Measurements from ENCODE around the gene RGS13.
"Not testable (repeated sequence)": the region's sequence is repeated elsewhere in the genome, so short reads cannot be mapped to it uniquely, and the experiment has no call there.

RGS13 gene

DNA sequence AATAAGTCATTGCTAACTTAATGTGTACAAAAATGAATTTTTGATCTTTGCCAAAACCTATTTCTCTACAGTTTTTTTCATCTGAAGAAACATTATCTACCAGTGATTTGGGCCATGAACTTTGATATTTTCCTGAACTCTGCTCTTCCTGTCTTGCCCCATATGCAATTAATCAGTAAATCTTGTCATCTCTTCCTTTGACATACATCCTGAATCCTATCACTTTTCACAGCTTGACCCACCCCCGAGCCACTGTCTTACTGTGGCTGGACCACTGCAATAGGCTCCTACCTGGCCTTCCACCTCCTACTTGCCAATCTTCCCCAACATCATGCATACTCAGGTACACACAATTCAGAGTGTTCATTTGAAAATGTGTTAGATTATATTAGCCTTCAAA, 46.4 kb downstream of the RGS13 start:
- Histone ChIP-seq H3K18ac (ENCODE audit: low read length) (no peak overlapping the region), H2AK5ac (ENCODE audit: low read depth, low read length) (no peak overlapping the region), H3K14ac (ENCODE audit: low read length) (no peak overlapping the region), H3K4me3 (ENCODE audit: low read length in 2 of 2) (no peak overlapping the region), H3K4me2 (ENCODE audit: insufficient read depth, low read length, poor library complexity, severe bottlenecking) (no peak overlapping the region), H3K9ac (ENCODE audit: low read depth, low read length, poor library complexity) (no peak overlapping the region), H3K27ac (replicated peaks; ENCODE audit: low read length) (no peak overlapping the region), H2BK15ac (ENCODE audit: low read length) (no peak overlapping the region), H2BK12ac (ENCODE audit: low read length) (no peak overlapping the region), H3K4ac (ENCODE audit: low read length) (no peak overlapping the region), H3K23ac (ENCODE audit: low read depth, low read length, poor library complexity) (no peak overlapping the region), H3K9me3 (replicated peaks in 1 of 2; ENCODE audit: control insufficient read depth in 2 of 2, insufficient read depth in 1 of 2, low read depth in 1 of 2, low read length in 2 of 2) (no peaks in the 10 kb centered on the region), H2BK5ac (ENCODE audit: low read length) (no peak overlapping the region), H4K8ac (ENCODE audit: low read depth, low read length) (no peak overlapping the region), H2BK120ac (ENCODE audit: low read depth, low read length) (no peak overlapping the region), H3K4me1 (ENCODE audit: control insufficient read depth in 2 of 2, insufficient read depth in 1 of 2, low read depth in 1 of 2, low read length in 2 of 2) (peaks cover 0 to under 1% of the 10 kb centered on the region in 2 donors), H3K27me3 (ENCODE audit: control insufficient read depth in 3 of 3, insufficient read depth in 3 of 3, low read depth in 1 of 3, low read length in 3 of 3) (no peaks in the 10 kb centered on the region), H4K91ac (ENCODE audit: low read depth, low read length, poor library complexity) (no peak overlapping the region), H3K79me1 (ENCODE audit: low read depth, low read length) (no peaks in the 10 kb centered on the region), H2AFZ (ENCODE audit: low read length) (no peak overlapping the region), H3K36me3 (replicated peaks in 1 of 2; ENCODE audit: control insufficient read depth in 2 of 2, insufficient read depth in 2 of 2, low read length in 2 of 2) (no peaks in the 10 kb centered on the region)
- WGBS, 2 donors (ENCODE audit: extremely low coverage in 2 of 2, insufficient read length in 2 of 2, insufficient replicate concordance in 1 of 2), result no CpG with 5 or more reads among the region's 1 CpG
- no peak for DNase-seq (ENCODE audit: low spot score)

DNA sequence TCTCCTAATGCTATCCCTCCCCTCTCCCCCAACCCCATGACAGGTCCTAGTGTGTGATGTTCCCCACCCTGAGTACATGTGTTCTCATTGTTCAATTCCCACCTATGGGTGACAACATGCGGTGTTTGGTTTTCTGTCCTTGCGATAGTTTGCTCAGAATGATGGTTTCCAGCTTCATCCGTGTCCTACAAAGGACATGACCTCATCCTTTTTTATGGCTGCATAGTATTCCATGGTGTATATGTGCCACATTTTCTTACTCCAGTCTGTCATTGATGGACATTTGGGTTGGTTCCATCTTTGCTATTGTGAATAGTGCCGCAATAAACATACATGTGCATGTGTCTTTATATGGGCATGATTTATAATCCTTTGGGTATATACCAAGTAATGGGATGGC, 47.1 kb downstream of the RGS13 start:
- H2BK12ac ChIP-seq (ENCODE audit: low read length); H3K9me3 ChIP-seq (replicated peaks in 1 of 2; ENCODE audit: control insufficient read depth in 2 of 2, insufficient read depth in 1 of 2, low read depth in 1 of 2, low read length in 2 of 2); H3K79me1 ChIP-seq (ENCODE audit: low read depth, low read length); H4K91ac ChIP-seq (ENCODE audit: low read depth, low read length, poor library complexity); H3K4me3 ChIP-seq (ENCODE audit: low read length in 2 of 2); H2BK5ac ChIP-seq (ENCODE audit: low read length); H3K4me1 ChIP-seq (ENCODE audit: control insufficient read depth in 2 of 2, insufficient read depth in 1 of 2, low read depth in 1 of 2, low read length in 2 of 2); H2AFZ ChIP-seq (ENCODE audit: low read length); H4K8ac ChIP-seq (ENCODE audit: low read depth, low read length); H3K36me3 ChIP-seq (replicated peaks in 1 of 2; ENCODE audit: control insufficient read depth in 2 of 2, insufficient read depth in 2 of 2, low read length in 2 of 2); H2BK15ac ChIP-seq (ENCODE audit: low read length); H3K27me3 ChIP-seq (ENCODE audit: control insufficient read depth in 3 of 3, insufficient read depth in 3 of 3, low read depth in 1 of 3, low read length in 3 of 3); H2BK120ac ChIP-seq (ENCODE audit: low read depth, low read length); DNase-seq (ENCODE audit: low spot score); H3K18ac ChIP-seq (ENCODE audit: low read length); H3K4me2 ChIP-seq (ENCODE audit: insufficient read depth, low read length, poor library complexity, severe bottlenecking); H3K9ac ChIP-seq (ENCODE audit: low read depth, low read length, poor library complexity); H3K27ac ChIP-seq (replicated peaks; ENCODE audit: low read length); H3K14ac ChIP-seq (ENCODE audit: low read length); H2AK5ac ChIP-seq (ENCODE audit: low read depth, low read length); H3K4ac ChIP-seq (ENCODE audit: low read length); H3K23ac ChIP-seq (ENCODE audit: low read depth, low read length, poor library complexity): not testable (repeated sequence)
- no CpG with 5 or more reads among the region's 4 CpGs for WGBS, 2 donors (ENCODE audit: extremely low coverage in 2 of 2, insufficient read length in 2 of 2, insufficient replicate concordance in 1 of 2)

DNA sequence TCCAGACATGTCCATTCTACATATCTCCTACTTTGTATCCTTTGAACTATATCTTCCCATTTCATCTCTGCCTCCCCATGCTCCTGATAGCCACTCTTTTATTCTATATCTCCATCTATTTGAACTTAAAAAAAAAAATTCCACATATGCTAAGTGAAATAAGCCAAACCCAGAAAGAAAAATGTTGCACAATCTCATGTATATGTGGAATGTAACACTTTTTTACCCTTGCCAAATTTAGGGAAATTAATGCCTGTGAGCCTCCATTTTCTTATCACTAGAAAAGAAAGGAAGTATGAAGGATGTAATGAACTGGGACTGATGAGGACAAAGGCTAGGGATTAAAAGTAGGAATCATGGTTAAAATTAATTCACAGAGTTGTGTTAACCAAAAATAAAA, 53.5 kb downstream of the RGS13 start:
- H3K36me3 ChIP-seq (replicated peaks in 1 of 2; ENCODE audit: control insufficient read depth in 2 of 2, insufficient read depth in 2 of 2, low read length in 2 of 2), result no peaks in the 10 kb centered on the region
- H3K4me3 ChIP-seq (ENCODE audit: low read length in 2 of 2), result no peak overlapping the region
- H2AK5ac ChIP-seq (ENCODE audit: low read depth, low read length), result no peak overlapping the region
- H2BK12ac ChIP-seq (ENCODE audit: low read length), result no peak overlapping the region
- H3K18ac ChIP-seq (ENCODE audit: low read length), result no peak overlapping the region
- no peak overlapping the region for H3K27ac ChIP-seq (replicated peaks; ENCODE audit: low read length)
- no peaks in the 10 kb centered on the region for H3K27me3 ChIP-seq (ENCODE audit: control insufficient read depth in 3 of 3, insufficient read depth in 3 of 3, low read depth in 1 of 3, low read length in 3 of 3)
- H3K9me3 ChIP-seq (replicated peaks in 1 of 2; ENCODE audit: control insufficient read depth in 2 of 2, insufficient read depth in 1 of 2, low read depth in 1 of 2, low read length in 2 of 2), result no peaks in the 10 kb centered on the region
- H3K79me1 ChIP-seq (ENCODE audit: low read depth, low read length), result no peaks in the 10 kb centered on the region
- no peak overlapping the region for H3K4me2 ChIP-seq (ENCODE audit: insufficient read depth, low read length, poor library complexity, severe bottlenecking)
- H2BK15ac ChIP-seq (ENCODE audit: low read length), result no peak overlapping the region
- no peak overlapping the region for H4K8ac ChIP-seq (ENCODE audit: low read depth, low read length)
- no peak overlapping the region for H2AFZ ChIP-seq (ENCODE audit: low read length)
- H3K4ac ChIP-seq (ENCODE audit: low read length), result no peak overlapping the region
- no peak overlapping the region for H3K14ac ChIP-seq (ENCODE audit: low read length)
- no peak overlapping the region for H2BK5ac ChIP-seq (ENCODE audit: low read length)
- H3K4me1 ChIP-seq (ENCODE audit: control insufficient read depth in 2 of 2, insufficient read depth in 1 of 2, low read depth in 1 of 2, low read length in 2 of 2), result no peaks in the 10 kb centered on the region
- no peak overlapping the region for H4K91ac ChIP-seq (ENCODE audit: low read depth, low read length, poor library complexity)
- H3K9ac ChIP-seq (ENCODE audit: low read depth, low read length, poor library complexity), result no peak overlapping the region
- DNase-seq (ENCODE audit: low spot score), result no peak
- no peak overlapping the region for H3K23ac ChIP-seq (ENCODE audit: low read depth, low read length, poor library complexity)
- H2BK120ac ChIP-seq (ENCODE audit: low read depth, low read length), result no peak overlapping the region

DNA sequence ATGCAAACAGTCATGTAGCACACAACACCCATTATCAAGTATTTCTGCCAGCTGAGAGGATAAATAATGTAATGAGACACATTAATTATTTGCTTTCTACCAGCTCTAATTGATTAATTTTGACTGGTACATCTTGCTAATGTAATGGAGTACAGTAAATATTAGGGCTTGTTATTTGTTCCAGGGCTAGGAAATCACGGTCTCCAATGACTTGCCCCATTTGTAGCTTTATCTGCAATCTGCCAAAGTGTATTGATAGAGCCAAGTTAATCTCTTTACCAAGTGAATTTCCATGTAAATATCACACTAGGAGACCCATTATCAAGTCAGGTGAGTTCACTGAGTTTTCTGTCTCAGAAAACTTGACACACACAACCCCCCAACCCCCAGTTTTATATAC, 55.1 kb downstream of the RGS13 start:
- H2BK5ac ChIP-seq (ENCODE audit: low read length), result no peak overlapping the region
- H3K9ac ChIP-seq (ENCODE audit: low read depth, low read length, poor library complexity), result no peak overlapping the region

More for the DNA sequence above, 55.1 kb downstream of the RGS13 start:
- Histone ChIP-seq H3K4ac (ENCODE audit: low read length) (no peak overlapping the region), H3K27me3 (ENCODE audit: control insufficient read depth in 3 of 3, insufficient read depth in 3 of 3, low read depth in 1 of 3, low read length in 3 of 3) (no peaks in the 10 kb centered on the region), H3K14ac (ENCODE audit: low read length) (no peak overlapping the region), H3K9me3 (replicated peaks in 1 of 2; ENCODE audit: control insufficient read depth in 2 of 2, insufficient read depth in 1 of 2, low read depth in 1 of 2, low read length in 2 of 2) (no peaks in the 10 kb centered on the region), H3K36me3 (replicated peaks in 1 of 2; ENCODE audit: control insufficient read depth in 2 of 2, insufficient read depth in 2 of 2, low read length in 2 of 2) (no peaks in the 10 kb centered on the region), H2AK5ac (ENCODE audit: low read depth, low read length) (no peak overlapping the region), H3K4me3 (ENCODE audit: low read length in 2 of 2) (no peak overlapping the region), H3K18ac (ENCODE audit: low read length) (no peak overlapping the region), H4K8ac (ENCODE audit: low read depth, low read length) (no peak overlapping the region), H3K23ac (ENCODE audit: low read depth, low read length, poor library complexity) (no peak overlapping the region), H2BK120ac (ENCODE audit: low read depth, low read length) (no peak overlapping the region), H3K4me1 (ENCODE audit: control insufficient read depth in 2 of 2, insufficient read depth in 1 of 2, low read depth in 1 of 2, low read length in 2 of 2) (no peaks in the 10 kb centered on the region), H2BK15ac (ENCODE audit: low read length) (no peak overlapping the region), H2BK12ac (ENCODE audit: low read length) (no peak overlapping the region), H3K79me1 (ENCODE audit: low read depth, low read length) (no peaks in the 10 kb centered on the region), H3K27ac (replicated peaks; ENCODE audit: low read length) (no peak overlapping the region), H4K91ac (ENCODE audit: low read depth, low read length, poor library complexity) (no peak overlapping the region), H3K4me2 (ENCODE audit: insufficient read depth, low read length, poor library complexity, severe bottlenecking) (no peak overlapping the region), H2AFZ (ENCODE audit: low read length) (no peak overlapping the region)
- no CpG with 5 or more reads among the region's 1 CpG for WGBS, 2 donors (ENCODE audit: extremely low coverage in 2 of 2, insufficient read length in 2 of 2, insufficient replicate concordance in 1 of 2)
- DNase-seq (ENCODE audit: low spot score), result no peak

Measured in neuronal stem cell (in vitro differentiated cells).